LHCN-M2 (cell line): Measurements from ENCODE around the gene SPAG17. TPM values are rescaled to one million over a fixed set of nuclear protein-coding genes. Genes with fewer than 3 reads are reported as not detected.

Source experiments
- DNase-seq: peaks from one replicate; pipeline ENCODE4 v3.0.0-alpha.2; 2012; ENCODE audit warnings: low read depth
- total RNA-seq: library from RNA; depleted of rRNA; stranded (reverse); fragments of >200 nt; gene quantifications from 2 replicates; pipeline ENCODE4 v1.2.3, GENCODE V29; 2014

The SPAG17 gene
- total RNA-seq, 1 experiment from 2014 or later: not detected

DNA sequence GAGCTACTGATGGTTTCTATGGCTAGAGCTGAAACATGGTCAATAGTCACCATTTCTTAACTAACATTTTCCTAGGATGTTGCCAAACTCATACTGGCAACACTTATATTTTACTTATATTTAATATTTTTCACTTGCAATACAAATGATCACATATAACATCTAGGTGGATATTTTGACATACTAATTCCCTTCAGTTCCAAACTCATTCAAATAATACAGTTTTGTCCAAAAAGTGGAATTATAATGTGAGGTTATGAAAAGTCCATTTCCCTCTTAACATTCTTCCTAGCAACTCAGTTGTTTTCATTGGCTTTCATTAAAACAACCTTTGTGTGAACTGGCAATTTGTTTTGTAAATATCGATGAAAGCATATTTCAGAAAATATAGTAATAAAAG, 16.0 kb downstream of the SPAG17 start:
- no peak for DNase-seq

DNA sequence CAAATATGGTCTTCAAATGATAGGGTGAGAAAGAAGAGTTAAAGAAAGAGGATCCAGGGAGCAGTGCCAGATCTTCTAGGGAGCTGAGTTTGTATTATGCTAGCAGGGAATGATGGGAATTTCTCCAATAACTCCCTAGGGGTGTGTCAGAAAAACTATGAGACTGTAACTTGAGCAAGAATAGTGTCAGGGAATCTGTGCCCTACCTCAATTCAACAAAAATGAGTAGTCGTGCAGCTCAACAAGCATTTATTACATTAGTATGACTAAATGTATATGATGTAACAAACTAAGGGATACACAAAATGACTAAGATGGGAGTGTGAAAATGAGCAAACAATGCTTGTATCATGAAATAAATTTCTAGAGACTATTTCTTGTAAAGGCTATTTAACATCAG, 24.2 kb downstream of the SPAG17 start:
- DNase-seq: no peak

DNA sequence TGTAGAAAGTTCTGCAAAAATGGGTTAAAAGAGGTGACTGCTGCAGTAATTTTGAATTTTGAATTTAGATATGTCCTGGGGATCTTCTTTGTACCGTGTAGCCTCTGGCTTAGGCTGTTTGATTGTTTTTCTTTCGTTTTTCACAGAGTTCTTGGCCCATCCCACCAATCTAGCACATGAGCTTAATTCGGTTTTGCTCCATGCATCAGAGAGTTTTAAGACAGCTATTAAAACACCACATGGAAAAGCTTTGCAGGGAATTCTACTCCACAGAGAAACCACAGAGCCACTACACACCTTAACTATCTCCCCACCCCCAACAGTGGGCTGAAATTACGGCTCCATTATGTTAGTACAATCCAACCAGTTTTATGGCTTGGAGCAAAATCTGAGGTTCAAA, 25.5 kb downstream of the SPAG17 start:
- DNase-seq: no peak

DNA sequence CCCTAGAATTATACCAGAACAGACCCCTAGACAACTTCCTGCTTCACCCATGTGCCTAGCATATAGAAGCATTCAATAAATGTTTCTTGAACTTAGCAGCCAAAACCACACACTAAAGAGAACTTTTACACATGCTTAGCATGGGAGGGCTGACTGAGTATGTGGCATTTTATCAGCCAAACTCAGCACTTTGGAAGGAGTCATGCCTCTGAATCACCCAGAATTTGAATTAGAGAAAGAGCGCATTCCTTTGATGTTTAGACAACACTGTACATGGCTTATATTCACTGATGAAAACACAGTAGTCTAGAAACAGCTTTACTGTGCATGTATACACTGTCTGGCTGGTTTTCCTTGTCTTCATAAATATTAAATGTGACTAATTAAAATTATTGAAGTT, 26.1 kb downstream of the SPAG17 start:
- peak; percentile 50 for DNase-seq

DNA sequence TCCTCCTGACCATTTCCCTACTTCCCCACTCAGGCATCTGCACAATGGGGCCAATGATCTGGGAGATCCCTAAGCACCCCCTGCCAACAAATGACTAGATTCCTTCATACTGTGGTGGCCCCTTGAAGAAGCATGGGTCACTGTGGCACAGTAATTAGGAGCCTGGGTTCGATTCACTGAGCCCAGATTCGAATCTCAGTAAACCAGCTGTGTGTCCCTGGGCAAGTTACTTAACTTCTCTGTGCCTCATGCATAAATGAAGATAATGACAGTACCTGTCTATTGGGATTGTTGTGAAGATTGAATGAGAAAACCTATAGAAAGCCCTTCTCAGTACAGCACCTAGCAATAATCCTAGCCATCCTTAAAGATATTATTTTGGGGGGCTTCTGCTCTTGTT, 27.5 kb downstream of the SPAG17 start:
- DNase-seq: no peak

DNA sequence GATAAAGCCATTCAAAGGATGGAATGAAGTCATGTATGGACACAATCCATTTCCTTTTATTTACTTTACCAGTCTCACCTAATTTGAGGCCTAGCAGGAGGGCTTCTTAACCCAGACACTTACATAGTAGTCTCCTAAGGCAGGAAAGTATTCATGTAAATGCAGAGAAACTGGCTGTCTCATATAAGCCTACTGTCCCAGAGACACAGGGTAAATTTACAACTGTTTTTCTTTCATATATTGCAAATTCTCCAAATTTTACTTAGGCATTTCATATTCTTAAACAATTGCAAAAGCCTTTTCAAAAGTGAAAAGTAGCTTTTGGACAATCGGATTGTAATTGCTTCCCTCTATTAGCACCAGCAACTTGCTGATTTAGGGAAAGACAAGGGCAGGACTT, 29.9 kb downstream of the SPAG17 start:
- DNase-seq: no peak

DNA sequence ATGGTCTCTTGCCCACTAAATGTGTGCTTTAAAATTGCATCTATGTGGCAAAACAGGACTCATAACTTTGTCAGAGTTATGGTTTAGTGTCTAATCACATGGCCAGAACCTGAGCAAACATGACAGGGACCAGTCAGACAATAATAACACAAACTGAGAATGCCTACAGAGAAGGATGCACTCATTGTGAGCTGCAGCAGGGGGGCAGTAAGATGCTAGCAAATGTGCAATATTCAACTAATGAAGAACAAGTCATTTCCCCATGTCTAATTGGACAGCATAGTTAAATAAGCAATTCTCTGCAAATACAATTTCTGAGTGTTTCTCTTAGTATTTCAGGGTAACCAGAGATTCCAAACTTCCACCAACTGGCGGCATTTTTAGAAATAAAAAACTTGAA, 30.8 kb downstream of the SPAG17 start:
- DNase-seq: peak; percentile 4

DNA sequence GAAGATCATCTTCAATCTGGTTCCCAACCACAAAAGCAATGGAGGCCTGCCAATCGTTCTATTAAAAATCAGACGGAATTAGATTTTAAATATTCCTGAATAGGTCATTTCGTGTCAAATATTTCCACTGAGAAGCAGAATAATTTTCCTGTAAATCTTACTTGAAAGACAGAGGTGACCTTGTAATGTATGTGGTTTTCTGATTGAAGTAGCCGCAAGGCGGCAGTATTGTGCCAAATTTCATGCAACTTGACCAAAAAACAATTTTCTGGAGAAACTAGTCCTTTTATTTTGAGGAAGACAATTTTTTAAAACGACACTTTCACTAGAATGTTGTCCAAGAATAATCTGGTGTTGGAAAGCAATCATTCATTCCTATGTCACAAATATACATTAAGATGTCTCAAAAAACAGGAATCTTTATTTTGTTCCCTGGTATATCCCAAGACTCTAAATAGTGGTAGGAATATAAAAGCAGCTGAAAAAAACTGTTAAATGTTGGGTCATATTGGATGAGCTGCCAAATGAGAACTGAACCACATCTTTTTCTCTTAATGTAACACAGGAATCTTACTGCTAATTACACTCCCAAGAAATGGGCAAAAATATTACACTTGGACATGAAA, 33.6 kb downstream of the SPAG17 start:
- DNase-seq: peak; percentile 47

DNA sequence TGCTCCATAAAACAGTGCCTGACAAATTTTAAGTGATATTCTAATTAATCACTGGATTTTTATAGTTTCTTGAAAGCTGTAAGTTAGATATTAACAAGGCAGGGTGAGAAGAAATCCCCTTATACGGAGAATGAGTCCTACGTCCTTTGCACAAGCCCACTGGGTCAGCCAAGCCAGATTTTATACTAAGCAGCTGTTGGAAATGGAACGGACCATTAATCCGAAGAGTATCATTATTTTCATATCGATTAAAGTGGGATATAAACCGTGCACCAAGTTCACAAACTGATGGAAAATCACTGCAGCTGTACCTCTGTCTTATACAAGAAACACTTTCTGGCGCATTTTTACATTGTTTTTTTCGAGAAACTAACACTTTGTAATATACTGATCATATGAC, 35.2 kb downstream of the SPAG17 start:
- no peak for DNase-seq

DNA sequence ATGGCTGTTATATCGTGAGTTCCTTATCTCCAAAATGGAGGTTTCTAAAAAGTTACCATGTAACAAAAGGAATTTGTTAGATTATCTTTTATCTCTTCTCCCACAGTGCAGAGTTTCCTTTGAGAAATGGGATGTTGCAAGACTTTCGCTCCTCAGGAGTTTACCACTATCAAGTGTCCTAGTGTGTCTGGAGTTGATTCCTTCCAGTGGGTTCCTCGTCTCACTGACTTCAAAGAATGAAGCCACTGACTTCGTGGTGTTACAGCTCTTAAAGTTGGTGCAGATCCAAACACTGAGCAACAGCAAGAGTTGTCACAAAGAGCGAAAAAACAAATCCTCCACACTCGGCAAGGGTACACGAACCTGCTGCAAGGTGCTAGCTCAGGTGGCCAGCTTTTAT, 37.0 kb downstream of the SPAG17 start:
- DNase-seq: no peak

DNA sequence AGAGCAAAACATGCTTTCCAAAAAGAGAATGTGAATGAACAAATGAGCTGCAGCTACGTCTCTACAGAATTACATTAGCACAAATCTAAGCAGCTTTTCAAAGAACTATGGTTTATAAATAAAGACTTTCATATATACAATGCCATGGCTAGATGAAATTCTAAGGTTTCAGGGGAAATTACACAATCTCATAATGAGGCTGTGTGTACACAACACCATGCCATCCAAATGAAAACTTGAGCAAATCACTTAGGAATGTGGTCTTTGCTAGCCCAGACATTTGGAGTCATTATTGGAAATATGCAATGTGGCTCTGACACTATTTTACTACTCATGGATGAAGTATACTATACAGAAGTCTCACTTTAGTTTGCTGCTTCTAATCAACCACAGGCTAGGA, 37.5 kb downstream of the SPAG17 start:
- DNase-seq: peak; percentile 6

DNA sequence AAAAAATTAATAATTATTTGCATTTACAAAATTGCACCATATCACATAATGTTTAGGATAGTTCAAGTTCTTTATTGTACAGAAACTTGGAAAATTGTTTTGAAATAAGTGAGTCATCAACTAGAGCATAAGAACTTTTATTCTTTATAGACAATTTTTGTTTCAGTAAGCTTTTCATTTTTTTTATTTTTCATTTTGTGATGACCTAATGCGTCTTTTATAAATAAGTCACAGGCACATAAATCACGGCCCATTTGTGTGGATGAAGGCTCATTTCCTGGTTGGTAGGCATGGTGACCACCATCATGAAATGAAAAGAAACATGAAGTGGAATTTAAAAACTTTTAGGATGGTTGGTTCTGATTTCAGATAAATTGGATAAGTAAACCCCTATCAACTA, 39.3 kb downstream of the SPAG17 start:
- no peak for DNase-seq

DNA sequence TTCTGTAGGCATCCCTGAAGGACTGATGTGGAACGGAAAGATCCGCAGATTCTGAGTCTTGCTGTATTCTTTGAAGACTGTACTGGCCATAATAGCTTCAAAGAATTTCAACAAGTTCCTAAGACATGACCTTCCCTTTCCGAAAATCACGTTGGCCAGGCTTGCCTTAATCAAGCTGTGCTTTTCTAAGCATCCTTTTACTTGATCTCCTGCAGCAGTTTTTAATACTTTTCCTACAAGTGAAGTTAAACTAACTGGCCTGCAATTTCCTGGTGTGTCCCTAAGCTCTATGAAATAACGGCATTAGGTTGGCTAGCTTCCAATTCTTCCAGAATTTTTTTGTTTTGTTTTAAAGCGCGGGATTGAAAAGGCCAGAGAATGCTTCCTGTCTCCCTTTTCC, 40.3 kb downstream of the SPAG17 start:
- no peak for DNase-seq

DNA sequence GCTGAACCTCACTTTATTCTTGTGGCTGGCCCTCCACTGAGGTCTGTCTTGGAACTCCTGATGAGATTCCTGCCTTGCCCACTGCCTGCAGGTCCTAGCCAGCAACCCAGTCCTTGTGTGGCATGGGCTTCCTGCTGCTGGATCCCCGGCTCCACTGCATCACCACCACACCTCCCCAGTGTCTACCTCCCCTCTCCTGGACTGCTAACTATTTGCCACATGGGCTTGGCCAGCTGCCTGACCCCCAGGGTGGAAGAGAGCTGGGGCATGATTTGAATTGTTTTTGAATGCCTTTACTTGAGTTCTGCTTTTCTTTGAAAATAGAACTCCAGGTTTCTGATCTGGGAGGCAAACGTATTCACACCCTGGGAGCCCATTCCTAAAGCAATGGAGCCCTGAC, 41.2 kb downstream of the SPAG17 start:
- DNase-seq: no peak

DNA sequence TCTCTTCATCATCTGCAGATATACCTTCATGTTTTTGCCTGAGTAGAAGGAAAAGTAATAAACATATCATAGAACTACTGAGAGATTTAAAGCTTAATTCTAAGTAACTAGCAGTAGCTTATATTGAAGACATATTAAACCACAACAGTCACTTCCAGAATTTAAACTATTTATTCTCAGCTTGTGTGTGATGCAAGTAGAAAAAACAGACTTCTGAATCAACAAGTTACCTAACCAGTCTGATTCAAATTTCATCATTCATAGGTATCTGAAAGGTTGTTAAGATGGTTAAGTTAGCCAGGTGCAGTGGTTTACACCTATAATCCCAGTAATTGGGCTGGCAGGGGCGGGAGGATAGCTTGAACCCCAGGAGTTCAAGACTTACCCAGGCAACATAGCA, 41.9 kb downstream of the SPAG17 start:
- DNase-seq: no peak

DNA sequence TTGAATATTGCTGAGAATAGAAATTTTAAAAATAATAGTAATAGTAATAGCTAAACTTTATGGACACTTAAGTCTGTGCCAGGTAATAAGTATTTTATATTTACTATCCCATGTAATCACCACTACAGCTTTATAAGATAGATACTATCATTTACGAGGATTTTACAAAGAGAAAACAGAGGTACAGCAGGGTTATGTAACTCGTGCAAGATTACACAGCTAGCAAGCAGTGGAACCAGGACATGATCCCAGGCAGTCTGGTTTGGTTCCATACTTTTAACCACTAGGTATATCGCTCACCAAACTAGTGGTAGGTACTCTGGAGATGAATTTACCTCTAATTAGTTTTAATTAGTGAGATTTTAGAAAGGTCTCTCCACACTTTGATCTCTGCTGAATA, 42.5 kb downstream of the SPAG17 start:
- no peak for DNase-seq

DNA sequence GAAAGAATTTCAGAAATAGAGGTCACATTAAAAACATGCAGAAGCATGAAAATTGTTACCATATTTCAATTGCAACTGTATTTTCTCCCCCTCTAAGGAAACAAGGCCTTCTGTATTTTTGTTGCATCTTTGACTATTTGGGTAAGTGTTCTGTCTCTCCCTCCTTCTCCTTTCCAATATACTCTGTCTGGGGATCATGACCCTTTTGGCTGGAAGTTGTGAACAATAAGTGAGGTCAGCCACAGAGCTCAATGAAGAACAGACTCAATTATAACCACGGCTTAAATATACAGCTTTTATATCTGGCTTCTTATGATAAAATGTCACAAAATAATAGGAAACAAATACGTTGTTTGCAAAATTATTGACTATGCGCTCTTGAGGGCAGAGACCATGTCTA, 47.1 kb downstream of the SPAG17 start:
- DNase-seq: no peak

DNA sequence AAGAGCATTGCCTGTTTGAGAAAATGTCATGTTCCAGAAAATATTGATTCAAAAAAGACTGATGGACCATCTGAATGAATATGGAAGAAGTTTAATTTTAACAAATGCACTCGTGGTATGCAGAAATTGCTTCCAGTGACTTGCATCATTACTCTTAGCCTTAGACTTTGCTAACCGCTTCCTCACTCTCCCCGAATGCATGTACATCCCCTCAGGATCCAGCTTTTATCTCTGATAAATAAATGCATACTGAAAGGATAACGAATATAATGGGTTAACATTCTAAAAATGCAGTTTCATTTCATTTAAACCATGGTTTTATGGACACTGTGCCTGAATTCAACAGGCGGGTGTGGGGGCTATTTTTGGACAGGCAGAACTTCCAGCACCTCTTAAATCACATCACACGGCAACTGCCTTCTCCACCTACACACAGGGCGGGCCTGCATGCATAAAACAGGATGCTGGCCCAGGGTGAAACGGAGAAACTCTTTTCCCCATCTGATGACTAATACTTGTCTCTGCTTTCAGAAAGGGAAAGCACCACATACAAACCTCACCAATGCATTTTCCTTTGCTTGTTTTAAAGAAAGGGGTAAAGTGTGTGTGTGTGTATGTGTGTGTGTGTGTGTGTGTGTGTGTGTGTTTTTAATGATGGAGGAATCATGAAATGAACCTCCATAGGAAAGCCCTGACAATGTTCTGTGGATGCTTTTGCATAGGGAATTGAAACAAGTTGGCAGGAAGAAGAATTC, 48.7 kb downstream of the SPAG17 start:
- peak; percentile 32 for DNase-seq

DNA sequence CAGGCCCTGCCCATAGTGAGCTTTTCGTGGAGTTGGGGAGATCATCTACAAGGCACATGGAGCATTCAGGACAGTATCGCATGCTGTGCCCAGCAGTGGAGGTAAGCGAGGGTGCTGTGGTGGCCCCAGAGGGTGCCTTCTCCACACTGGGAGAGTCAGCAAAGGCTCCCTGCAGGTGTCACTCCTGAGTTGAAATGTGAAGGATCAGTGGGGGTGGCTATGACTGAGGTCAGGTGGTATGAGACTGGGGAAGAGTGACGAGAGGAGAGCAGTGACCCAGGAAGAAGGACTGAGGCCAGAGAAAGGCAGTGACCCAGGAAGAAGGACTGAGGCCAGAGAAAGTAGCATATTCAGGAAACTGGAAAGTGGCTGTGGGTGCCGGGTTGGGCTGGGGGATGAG, 53.0 kb downstream of the SPAG17 start:
- DNase-seq: no peak

DNA sequence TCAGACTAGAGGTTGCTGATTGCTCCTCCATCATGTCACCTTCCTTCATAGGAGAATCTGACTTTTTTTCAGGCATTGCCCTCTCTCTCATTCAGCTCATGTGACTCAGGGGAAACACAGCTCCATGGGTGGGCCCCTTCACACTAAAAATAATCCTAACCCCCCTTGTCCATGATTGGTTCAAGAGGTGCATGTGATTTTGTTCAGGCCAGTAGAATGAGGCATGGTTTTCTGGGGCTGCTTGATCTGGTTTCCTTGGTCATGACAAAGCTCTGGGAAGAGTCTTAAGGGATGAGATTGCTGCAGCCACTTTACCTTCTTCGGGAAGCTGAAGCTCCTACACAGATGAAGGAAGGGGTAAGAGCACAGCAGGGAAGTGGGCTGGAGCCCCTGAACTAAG, 56.3 kb downstream of the SPAG17 start:
- no peak for DNase-seq

DNA sequence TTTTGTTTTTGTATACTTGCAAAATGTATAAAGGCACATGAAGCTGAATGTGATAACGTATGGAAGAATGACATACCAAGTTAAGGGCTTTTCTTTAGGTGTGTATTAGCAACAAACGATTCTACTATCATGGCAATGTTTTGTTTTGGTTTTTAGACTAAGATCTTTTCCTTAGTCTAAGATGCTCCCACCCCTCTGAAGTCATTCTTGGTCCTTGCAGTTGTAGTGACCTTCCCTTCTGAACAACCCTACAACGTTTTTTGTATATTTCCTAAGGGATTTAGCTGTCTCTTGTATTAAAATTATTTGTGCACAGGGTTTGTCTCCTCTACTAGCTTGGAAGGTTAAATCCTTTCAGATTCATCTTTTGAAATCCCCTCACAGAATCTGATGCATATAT, 61.0 kb downstream of the SPAG17 start:
- no peak for DNase-seq

DNA sequence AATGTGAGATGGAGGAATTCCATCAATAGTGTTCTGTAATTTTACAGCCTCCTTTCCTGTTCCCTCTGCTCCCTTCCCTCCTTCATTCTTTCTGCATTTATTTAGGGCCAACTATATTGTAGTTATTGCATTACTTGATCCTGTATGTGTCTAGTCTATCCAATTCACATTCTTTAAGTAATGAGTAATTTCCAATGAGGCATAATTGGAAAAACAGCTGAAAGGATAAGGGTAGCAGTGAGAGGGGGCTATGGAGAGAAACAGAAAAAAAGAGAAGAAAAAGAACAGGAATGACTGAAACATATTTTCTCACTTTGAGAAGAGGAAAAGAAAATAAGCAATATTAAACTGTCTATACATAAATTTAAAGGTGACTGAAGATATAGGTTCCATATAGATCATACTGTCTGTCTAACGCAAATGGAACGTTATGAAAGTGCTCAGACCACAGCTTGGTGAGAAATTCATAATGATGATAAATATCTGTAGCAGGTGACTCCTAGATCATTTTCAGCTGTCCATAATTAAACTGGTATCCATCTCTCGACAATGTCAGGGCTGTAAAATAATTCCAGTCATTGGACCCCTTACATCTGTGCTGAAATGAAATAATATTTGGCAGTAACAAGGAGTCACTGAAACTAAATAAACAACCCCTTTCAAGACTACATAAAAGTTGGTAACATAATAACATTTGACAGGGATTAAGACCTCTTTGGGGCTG, 61.8 kb downstream of the SPAG17 start:
- no peak for DNase-seq
